Gastrocnemius medialis (tissue), 4 donors: ENCODE measurements around the gene RAD9A. TPM values are rescaled to one million over a fixed set of nuclear protein-coding genes. Genes with fewer than 3 reads are reported as not detected.

Experiments
- ATAC-seq, 2 donors: fragments of 150-250 bp; one replicate each; pipeline ENCODE4 v1.9.1; 2016
- DNase-seq, 2 donors: peaks; one replicate each; pipeline ENCODE4 v3.0.0-alpha.2; 2019
- H3K27ac ChIP-seq, 4 donors: fragments of 200-600 bp; sonication (generic); 1 replicate in 1 of 4; 2 replicates in 3 of 4; pipeline ENCODE4 v1.5.1; 2016 to 2018; ENCODE audit warnings: mild to moderate bottlenecking in 2 of 4, moderate library complexity in 1 of 4
- H3K27me3 ChIP-seq, 3 donors: fragments of 200-600 bp; sonication (generic) in 2 of 3; 1 replicate in 1 of 3; 2 replicates in 2 of 3; pipeline versions ENCODE4 v1.5.1 to v1.6.0; 2016 to 2019; ENCODE audit warnings: mild to moderate bottlenecking in 1 of 3, moderate library complexity in 1 of 3
- H3K36me3 ChIP-seq, 2 donors: fragments of 200-600 bp; sonication (generic) in 1 of 2; one replicate each; pipeline ENCODE4 v1.5.1; 2017 to 2018
- H3K4me1 ChIP-seq, 2 donors: fragments of 200-600 bp; sonication (generic) in 1 of 2; one replicate each; pipeline ENCODE4 v1.5.1; 2016 to 2017; ENCODE audit warnings: mild to moderate bottlenecking in 2 of 2
- H3K4me3 ChIP-seq, 4 donors: fragments of 200-600 bp; sonication (generic) in 3 of 4; 1 replicate in 1 of 4; 2 replicates in 3 of 4; pipeline ENCODE4 v1.5.1; 2016 to 2019; ENCODE audit warnings: mild to moderate bottlenecking in 2 of 4
- H3K9me3 ChIP-seq, 3 donors: fragments of 200-600 bp; sonication (generic) in 2 of 3; 1 replicate in 1 of 3; 2 replicates in 2 of 3; pipeline ENCODE4 v1.5.1; 2016 to 2019
- CTCF ChIP-seq, 5 experiments: fragments of 450-650 bp in 3 of 5; fragments of 200-600 bp in 2 of 5; sonication (generic) in 2 of 5; IDR thresholded peaks in 4 of 5; conservative IDR thresholded peaks in 1 of 5; 1 replicate in 4 of 5; 2 replicates in 1 of 5; pipeline ENCODE4 v1.5.1; 2016 to 2019; ENCODE audit warnings: antibody characterized with exemption in 5 of 5, mild to moderate bottlenecking in 3 of 5, moderate library complexity in 3 of 5
- POLR2A ChIP-seq, 2 donors: fragments of 450-650 bp; IDR thresholded peaks; one replicate each; pipeline ENCODE4 v1.6.1; 2017; ENCODE audit warnings: antibody characterized with exemption in 2 of 2, mild to moderate bottlenecking in 2 of 2, moderate library complexity in 2 of 2
- in situ Hi-C, 4 donors: fragments of 200-750 bp; cut with MboI; loops; one replicate each; pipeline versions ENCODE4 v1.15.0 to v1.8.0; 2017; ENCODE audit warnings: low sequenced_read_pairs in 4 of 4
- intact Hi-C: fragments of 100-400 bp; cut with DNase I; formaldehyde crosslinking; loops from one replicate; pipeline ENCODE4 v1.15.1; 2023; ENCODE audit warnings: low total_unique reads
- total RNA-seq, 4 donors: library from RNA; depleted of rRNA; stranded (reverse); fragments of >200 nt; gene quantifications; one replicate each; pipeline versions ENCODE4 v1.1.0 to v1.2.3, GENCODE V29; 2016

RAD9A gene
- total RNA-seq, 4 donors from 2014 or later = 5.2 to 14.7 (median 7.7) TPM

GRCh38 chr11:67431346-67432249 is 39.8 kb downstream of the RAD9A start:
- in situ Hi-C loops = no loop called here
- H3K9me3 ChIP-seq = no peaks in the 10 kb centered on the region
- H3K27ac ChIP-seq = no peak overlapping the region
- ATAC-seq (no peak), DNase-seq (no peak)
- peaks cover 0 to 56% of the 10 kb centered on the region in 2 donors for H3K36me3 ChIP-seq
- no peak for TF ChIP-seq POLR2A (IDR thresholded peaks at IDR 0.05)
- no peak for TF ChIP-seq CTCF (IDR thresholded peaks at IDR 0.05 in 4 of 5, conservative IDR thresholded peaks at IDR 0.05 in 1 of 5)
- no peaks in the 10 kb centered on the region for H3K27me3 ChIP-seq
- intact Hi-C loops = no loop called here
- peaks cover 16 to 32% of the 10 kb centered on the region in 2 donors for H3K4me1 ChIP-seq
- H3K4me3 ChIP-seq = no peak overlapping the region

GRCh38 chr11:67432655-67433349 is 41.0 kb downstream of the RAD9A start:
- H3K9me3 ChIP-seq = no peaks in the 10 kb centered on the region
- DNase-seq (no peak), ATAC-seq (no peak)
- in situ Hi-C loops = no loop called here
- no peak overlapping the region for H3K4me3 ChIP-seq
- H3K27me3 ChIP-seq = no peaks in the 10 kb centered on the region
- H3K4me1 ChIP-seq = peaks cover 10 to 25% of the 10 kb centered on the region in 2 donors
- no peak for TF ChIP-seq POLR2A (IDR thresholded peaks at IDR 0.05)
- TF ChIP-seq CTCF (IDR thresholded peaks at IDR 0.05 in 4 of 5, conservative IDR thresholded peaks at IDR 0.05 in 1 of 5) = no peak
- H3K27ac ChIP-seq = no peak overlapping the region
- peaks cover 0 to 56% of the 10 kb centered on the region in 2 donors for H3K36me3 ChIP-seq
- intact Hi-C loops = no loop called here

DNA sequence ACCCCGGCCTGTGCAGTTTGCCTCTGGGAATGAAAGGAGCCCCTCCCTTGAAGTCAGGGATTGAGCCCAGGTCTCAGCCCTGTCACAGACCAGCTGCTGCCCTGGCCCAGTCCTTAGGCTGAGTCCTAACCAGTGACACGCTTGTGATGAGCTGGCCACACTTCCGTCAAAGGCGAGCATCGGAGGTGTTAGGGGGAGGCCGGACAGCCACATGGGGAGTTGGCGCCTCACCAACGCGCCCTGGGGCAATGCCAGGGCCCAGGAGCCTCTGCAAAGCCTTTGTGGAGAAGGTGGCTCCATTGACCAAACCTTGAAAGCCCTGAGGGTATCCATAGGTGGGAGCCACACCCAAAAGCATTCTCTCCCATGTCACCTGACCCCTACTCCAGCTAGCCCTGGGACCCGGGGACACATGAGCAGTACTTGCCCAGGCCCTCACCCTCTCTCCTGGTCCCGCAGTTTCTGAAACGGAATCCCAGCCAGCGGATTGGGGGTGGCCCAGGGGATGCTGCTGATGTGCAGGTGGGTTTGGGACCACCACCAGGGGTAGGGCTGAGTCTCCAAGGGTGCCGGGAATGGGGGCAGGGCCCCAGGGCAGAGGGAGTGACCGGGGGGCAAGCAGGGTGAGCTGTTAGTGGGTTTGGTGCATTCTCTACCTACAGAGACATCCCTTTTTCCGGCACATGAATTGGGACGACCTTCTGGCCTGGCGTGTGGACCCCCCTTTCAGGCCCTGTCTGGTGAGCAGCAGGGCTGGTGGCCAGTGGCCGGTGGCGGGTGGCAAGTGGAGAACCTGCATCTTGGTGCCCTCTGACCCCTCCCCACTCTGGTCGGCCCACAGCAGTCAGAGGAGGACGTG is 42.0 kb downstream of the RAD9A start:
- DNase-seq (no peak), ATAC-seq (no peak)
- Histone ChIP-seq H3K4me1 (peaks cover 10 to 24% of the 10 kb centered on the region in 2 donors), H3K27me3 (no peaks in the 10 kb centered on the region), H3K9me3 (no peaks in the 10 kb centered on the region), H3K27ac (no peak overlapping the region), H3K36me3 (peaks cover 0 to 56% of the 10 kb centered on the region in 2 donors), H3K4me3 (no peak overlapping the region)
- in situ Hi-C loops = no loop called here
- intact Hi-C loops = no loop called here
- TF ChIP-seq CTCF (IDR thresholded peaks at IDR 0.05 in 4 of 5, conservative IDR thresholded peaks at IDR 0.05 in 1 of 5) (no peak), POLR2A (IDR thresholded peaks at IDR 0.05) (no peak)

DNA sequence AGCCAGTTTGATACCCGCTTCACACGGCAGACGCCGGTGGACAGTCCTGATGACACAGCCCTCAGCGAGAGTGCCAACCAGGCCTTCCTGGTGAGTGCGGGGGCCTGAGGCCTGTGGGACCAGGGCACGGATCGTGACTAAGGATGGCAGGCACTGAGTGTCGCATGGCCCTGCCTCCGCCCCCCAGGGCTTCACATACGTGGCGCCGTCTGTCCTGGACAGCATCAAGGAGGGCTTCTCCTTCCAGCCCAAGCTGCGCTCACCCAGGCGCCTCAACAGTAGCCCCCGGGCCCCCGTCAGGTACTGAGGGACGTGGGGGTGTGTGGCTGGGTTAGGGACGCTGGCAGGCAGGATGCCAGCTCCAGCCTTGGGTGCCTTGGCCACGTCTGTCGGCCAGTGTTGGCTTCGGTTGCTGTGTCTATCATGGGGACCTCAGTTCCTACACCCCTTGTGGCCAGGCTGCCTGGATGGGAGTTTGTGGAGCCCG is 42.7 kb downstream of the RAD9A start:
- ATAC-seq (no peak), DNase-seq (no peak)
- in situ Hi-C loops = no loop called here
- intact Hi-C loops = no loop called here
- Histone ChIP-seq H3K9me3 (no peaks in the 10 kb centered on the region), H3K36me3 (peaks cover 0 to 56% of the 10 kb centered on the region in 2 donors), H3K4me1 (peaks cover 6 to 17% of the 10 kb centered on the region in 2 donors), H3K27me3 (no peaks in the 10 kb centered on the region), H3K27ac (no peak overlapping the region), H3K4me3 (no peak overlapping the region)
- TF ChIP-seq POLR2A (IDR thresholded peaks at IDR 0.05) (no peak), CTCF (IDR thresholded peaks at IDR 0.05 in 4 of 5, conservative IDR thresholded peaks at IDR 0.05 in 1 of 5) (no peak)
